Spleen (tissue), 11 donors: ENCODE results near the gene SLC17A5. TPM values are rescaled to one million over a fixed set of nuclear protein-coding genes. Genes with fewer than 3 reads are reported as not detected.

Source experiments
- DNase-seq: peaks from one replicate; pipeline ENCODE4 v3.0.0-alpha.2; 2020
- H3K27ac ChIP-seq, 8 donors: fragments of 200-600 bp; sonication (generic) in 7 of 8; 1 replicate in 4 of 8; 2 replicates in 4 of 8; pipeline versions ENCODE4 v1.5.0 to v1.8.0; 2016 to 2021; ENCODE audit warnings: inconsistent platforms in 4 of 8, mild to moderate bottlenecking in 4 of 8, moderate library complexity in 1 of 8
- H3K27me3 ChIP-seq, 7 donors: fragments of 200-600 bp; sonication (generic) in 6 of 7; replicated peaks in 1 of 7; 1 replicate in 4 of 7; 2 replicates in 3 of 7; pipeline versions ENCODE4 v1.5.0 to v1.8.0; 2016 to 2021; ENCODE audit warnings: inconsistent platforms in 3 of 7, mild to moderate bottlenecking in 1 of 7
- H3K36me3 ChIP-seq, 6 donors: fragments of 200-600 bp; sonication (generic) in 5 of 6; 1 replicate in 4 of 6; 2 replicates in 2 of 6; pipeline versions ENCODE4 v1.5.0 to v1.8.0; 2016 to 2021; ENCODE audit warnings: inconsistent platforms in 2 of 6
- H3K4me1 ChIP-seq, 6 donors: fragments of 200-600 bp; sonication (generic) in 5 of 6; 1 replicate in 3 of 6; 2 replicates in 3 of 6; pipeline versions ENCODE4 v1.5.0 to v1.8.0; 2016 to 2021; ENCODE audit warnings: inconsistent platforms in 3 of 6
- H3K4me3 ChIP-seq, 8 donors: fragments of 200-600 bp; sonication (generic) in 7 of 8; 1 replicate in 4 of 8; 2 replicates in 4 of 8; pipeline versions ENCODE4 v1.5.0 to v1.8.0; 2016 to 2021; ENCODE audit warnings: inconsistent platforms in 4 of 8, mild to moderate bottlenecking in 4 of 8, moderate library complexity in 2 of 8
- H3K9me3 ChIP-seq, 8 donors: fragments of 200-600 bp; sonication (generic) in 7 of 8; 1 replicate in 4 of 8; 2 replicates in 4 of 8; pipeline versions ENCODE4 v1.5.0 to v1.8.0; 2016 to 2021; ENCODE audit warnings: inconsistent platforms in 4 of 8
- CTCF ChIP-seq, 11 experiments: fragments of 200-600 bp in 7 of 11; fragments of 450-650 bp in 4 of 11; sonication (generic) in 4 of 11; IDR thresholded peaks in 8 of 11; conservative IDR thresholded peaks in 3 of 11; 1 replicate in 7 of 11; 2 replicates in 4 of 11; pipeline versions ENCODE4 v1.4.0 to v1.8.0; 2016 to 2021; ENCODE audit warnings: antibody characterized with exemption in 11 of 11, inconsistent platforms in 4 of 11, mild to moderate bottlenecking in 1 of 11
- POLR2A ChIP-seq, 3 donors: fragments of 450-650 bp; IDR thresholded peaks; one replicate each; pipeline ENCODE4 v1.5.1; 2017; ENCODE audit warnings: antibody characterized with exemption in 3 of 3, mild to moderate bottlenecking in 1 of 3
- POLR2AphosphoS5 ChIP-seq, 3 donors: sonication (generic); formaldehyde crosslinking; IDR thresholded peaks; one replicate each; pipeline ENCODE4 v1.5.1; 2017; ENCODE audit warnings: antibody characterized with exemption in 3 of 3
- WGBS, 5 donors: extraction: QIAGEN DNeasy Blood & Tissue Kit in 3 of 5; methylation state at CpG; one replicate each; pipeline versions ENCODE4 v1.1.5 to v1.1.7; 2013 to 2018; 5-methylcytosine and 5-hydroxymethylcytosine counted together
- intact Hi-C: fragments of 100-400 bp; cut with DNase I; formaldehyde crosslinking; loops from one replicate; pipeline ENCODE4 v1.15.0; 2023; ENCODE audit warnings: low total_unique reads
- polyA plus RNA-seq, 3 donors: library from polyadenylated mRNA; stranded (reverse); fragments of 200-250 nt; gene quantifications; one replicate each; pipeline ENCODE4 v1.2.1, GENCODE V29; 2013
- total RNA-seq, 7 donors: library from RNA; depleted of rRNA in 3 of 7; stranded (reverse); fragments of >200 nt in 3 of 7; fragmentation: NEBNext Ultra II Directional in 4 of 7; extraction: Animal tissue kit (Norgen Biotek cat#: 25700) in 4 of 7; gene quantifications; one replicate each; pipeline versions ENCODE4 v1.1.0 to v1.2.1, GENCODE V29; 2016 to 2021
- donor health status: healthy with polysubstance abuse.
- donor health status: DM: no; HTN: no; CAD: no; lungs with moderate emphysema.
- donor health status: DM: no; HTN: no; CAD: no.
- donor health status: Bipolar disorder and iron deficiency.
- donor health status: healthy.
- donor health status: DM: no; HTN: no; CAD: no.
- donor health status: DM: yes; HTN: yes; CAD: no.

Gene SLC17A5
- total and polyA plus RNA-seq, 10 donors: 1.1 to 22.8 (median 11.9) TPM

GRCh38 chr6:73614802-73615201, 39.0 kb downstream of the SLC17A5 start:
- no peak overlapping the region for H3K27ac ChIP-seq
- TF ChIP-seq POLR2A (IDR thresholded peaks at IDR 0.05) (no peak), CTCF (IDR thresholded peaks at IDR 0.05 in 8 of 11, conservative IDR thresholded peaks at IDR 0.05 in 3 of 11) (no peak)
- no peak for DNase-seq
- WGBS, 5 donors: 82 to 91% (median 86%) methylated on average over 6 of the region's 6 CpGs
- H3K4me3 ChIP-seq: no peak overlapping the region
- peaks cover 0 to 12% (median 6%) of the 10 kb centered on the region in 6 donors for H3K4me1 ChIP-seq
- H3K36me3 ChIP-seq: peaks cover 0 to 94% (median 39%) of the 10 kb centered on the region in 6 donors
- intact Hi-C loops: no loop called here
- no peaks in the 10 kb centered on the region for H3K9me3 ChIP-seq
- no peaks in the 10 kb centered on the region for H3K27me3 ChIP-seq

- no peak overlapping the region for H3K27ac ChIP-seq
- peaks cover 0 to 12% (median 6%) of the 10 kb centered on the region in 6 donors for H3K4me1 ChIP-seq
- intact Hi-C loops: loop anchor here (2.0 kb wide), 1 partner anchor 99 kb away; no protein-coding TSS in a partner anchor
- TF ChIP-seq CTCF (IDR thresholded peaks at IDR 0.05 in 8 of 11, conservative IDR thresholded peaks at IDR 0.05 in 3 of 11) (no peak), POLR2AphosphoS5 (IDR thresholded peaks at IDR 0.05) (no peak), POLR2A (IDR thresholded peaks at IDR 0.05) (no peak)
- DNase-seq: no peak
- no peak overlapping the region for H3K4me3 ChIP-seq
- H3K9me3 ChIP-seq: no peaks in the 10 kb centered on the region
- 78 to 95% (median 82%) methylated on average over 6 of the region's 6 CpGs for WGBS, 5 donors
- H3K36me3 ChIP-seq: peaks cover 0 to 95% (median 43%) of the 10 kb centered on the region in 6 donors
- H3K27me3 ChIP-seq: no peaks in the 10 kb centered on the region
These were observed 39.8 kb downstream of the SLC17A5 start for GRCh38 chr6:73613806-73614536.

GRCh38 chr6:73612611-73613010, 41.2 kb downstream of the SLC17A5 start:
- TF ChIP-seq CTCF (IDR thresholded peaks at IDR 0.05 in 8 of 11, conservative IDR thresholded peaks at IDR 0.05 in 3 of 11): no peak
- TF ChIP-seq POLR2AphosphoS5 (IDR thresholded peaks at IDR 0.05): no peak
- TF ChIP-seq POLR2A (IDR thresholded peaks at IDR 0.05): no peak
- 78 to 95% (median 86%) methylated on average over 3 of the region's 3 CpGs for whole genome bisulfite sequencing, 5 donors

GRCh38 chr6:73610444-73611275, 43.1 kb downstream of the SLC17A5 start:
- Histone ChIP-seq H3K27me3 (no peaks in the 10 kb centered on the region), H3K27ac (peak overlapping the region in 1 of 8 donors; percentile 1), H3K9me3 (no peaks in the 10 kb centered on the region), H3K4me3 (no peak overlapping the region), H3K4me1 (peaks cover 0 to 12% (median 6%) of the 10 kb centered on the region in 6 donors), H3K36me3 (peaks cover 0 to 96% (median 51%) of the 10 kb centered on the region in 6 donors)
- intact Hi-C loops: no loop called here
- peak; percentile 53 to 83 (median 74) for TF ChIP-seq CTCF (IDR thresholded peaks at IDR 0.05 in 8 of 11, conservative IDR thresholded peaks at IDR 0.05 in 3 of 11)
- TF ChIP-seq POLR2AphosphoS5 (IDR thresholded peaks at IDR 0.05): no peak
- 73 to 80% (median 75%) methylated on average over 6 of the region's 6 CpGs for WGBS, 5 donors
- DNase-seq: no peak

More at GRCh38 chr6:73612611-73613010, 41.2 kb downstream of the SLC17A5 start:
- Histone ChIP-seq H3K27me3 (no peaks in the 10 kb centered on the region), H3K4me3 (no peak overlapping the region), H3K36me3 (peaks cover 0 to 95% (median 43%) of the 10 kb centered on the region in 6 donors), H3K9me3 (no peaks in the 10 kb centered on the region), H3K27ac (no peak overlapping the region), H3K4me1 (peaks cover 0 to 12% (median 6%) of the 10 kb centered on the region in 6 donors)
- DNase-seq: no peak
- intact Hi-C loops: loop anchor here (2.0 kb wide), 1 partner anchor 98 kb away; no protein-coding TSS in a partner anchor
